Kidney tubule cell (primary cell): ENCODE data around the gene TMEM134.
"Not testable (repeated sequence)": the region's sequence is repeated elsewhere in the genome, so short reads cannot be mapped to it uniquely, and the experiment has no call there.

Experiments used
- DNase-seq: peaks from one replicate; pipeline ENCODE4 v3.0.0-alpha.2; 2018; ENCODE audit warnings: low spot score

Gene TMEM134

GRCh38 chr11:67485873-67486361 is 16.9 kb upstream of the TMEM134 start:
- DNase-seq, result not testable (repeated sequence)

- DNase-seq, result no peak
These were observed 15.8 kb upstream of the TMEM134 start for GRCh38 chr11:67484847-67485311.

GRCh38 chr11:67483831-67484665 is 15.0 kb upstream of the TMEM134 start:
- peak; percentile 51 for DNase-seq

- peak; percentile 98 for DNase-seq
These were observed 14.1 kb upstream of the TMEM134 start, which contains the start of gene AIP for GRCh38 chr11:67482827-67483798. Gene AIP (plus strand): TSS chr11:67483026. CDS start chr11:67483159, 133 bp downstream.

GRCh38 chr11:67482275-67482826 is 13.3 kb upstream of the TMEM134 start:
- DNase-seq, result no peak

GRCh38 chr11:67477344-67478050 is 8.4 kb upstream of the TMEM134 start:
- not testable (repeated sequence) for DNase-seq

- not testable (repeated sequence) for DNase-seq
These were observed 7.6 kb upstream of the TMEM134 start for GRCh38 chr11:67476692-67477091.

- DNase-seq, result no peak
These were observed 3.8 kb upstream of the TMEM134 start for GRCh38 chr11:67472882-67473281.

GRCh38 chr11:67470337-67471002 is 1.4 kb upstream of the TMEM134 start:
- no peak for DNase-seq

GRCh38 chr11:67469508-67469811 is 409 bp upstream of the TMEM134 start:
- DNase-seq, result no peak

GRCh38 chr11:67468456-67468758 is 644 bp downstream of the TMEM134 start:
- no peak for DNase-seq

GRCh38 chr11:67468056-67468455 is 995 bp downstream of the TMEM134 start:
- peak; percentile 72 for DNase-seq

GRCh38 chr11:67466962-67467771 is 1.9 kb downstream of the TMEM134 start:
- DNase-seq, result no peak

GRCh38 chr11:67466367-67466766 is 2.7 kb downstream of the TMEM134 start:
- no peak for DNase-seq

- DNase-seq, result peak; percentile 29
These were observed 3.5 kb downstream of the TMEM134 start for GRCh38 chr11:67465530-67465929.

GRCh38 chr11:67465189-67465510 is 3.9 kb downstream of the TMEM134 start:
- peak; percentile 46 for DNase-seq

- peak; percentile 94 for DNase-seq
These were observed 4.5 kb downstream of the TMEM134 start for GRCh38 chr11:67464411-67465188.

- peak; percentile 85 for DNase-seq
These were observed 5.2 kb downstream of the TMEM134 start for GRCh38 chr11:67463680-67464410.

GRCh38 chr11:67463186-67463585 is 5.9 kb downstream of the TMEM134 start:
- no peak for DNase-seq
